ENCODE results near the gene RNFT2.

Gene RNFT2

GRCh38 chr12:116843085-116843484 is 105.0 kb downstream of the RNFT2 start:
- TF ChIP-seq CTCF (IDR thresholded peaks at IDR 0.05; ENCODE audit: insufficient read depth, low read depth, low read length, missing control alignments) = no peak

GRCh38 chr12:116849216-116849615 is 111.1 kb downstream of the RNFT2 start:
- no peak for DNase-seq (ENCODE audit: low read depth)
- H3K4me3 ChIP-seq (ENCODE audit: low read length) = no peak overlapping the region
- TF ChIP-seq CTCF (IDR thresholded peaks at IDR 0.05; ENCODE audit: insufficient read depth, low read depth, low read length, missing control alignments) = no peak

More at GRCh38 chr12:116843085-116843484, 105.0 kb downstream of the RNFT2 start:
- DNase-seq (ENCODE audit: low read depth) = no peak
- no peak overlapping the region for H3K4me3 ChIP-seq (ENCODE audit: low read length)

GRCh38 chr12:116852303-116852702 is 114.2 kb downstream of the RNFT2 start:
- DNase-seq (ENCODE audit: low read depth) = no peak
- TF ChIP-seq CTCF (IDR thresholded peaks at IDR 0.05; ENCODE audit: insufficient read depth, low read depth, low read length, missing control alignments) = no peak

GRCh38 chr12:116853507-116853906 is 115.4 kb downstream of the RNFT2 start:
- H3K4me3 ChIP-seq (ENCODE audit: low read length) = no peak overlapping the region
- DNase-seq (ENCODE audit: low read depth) = no peak
- no peak for TF ChIP-seq CTCF (IDR thresholded peaks at IDR 0.05; ENCODE audit: insufficient read depth, low read depth, low read length, missing control alignments)

More at GRCh38 chr12:116852303-116852702, 114.2 kb downstream of the RNFT2 start:
- H3K4me3 ChIP-seq (ENCODE audit: low read length) = no peak overlapping the region

GRCh38 chr12:116855744-116856470 is 117.8 kb downstream of the RNFT2 start:
- no peak for TF ChIP-seq CTCF (IDR thresholded peaks at IDR 0.05; ENCODE audit: insufficient read depth, low read depth, low read length, missing control alignments)
- no peak overlapping the region for H3K4me3 ChIP-seq (ENCODE audit: low read length)
- DNase-seq (ENCODE audit: low read depth) = no peak

- no peak for DNase-seq (ENCODE audit: low read depth)
- no peak for TF ChIP-seq CTCF (IDR thresholded peaks at IDR 0.05; ENCODE audit: insufficient read depth, low read depth, low read length, missing control alignments)
- H3K4me3 ChIP-seq (ENCODE audit: low read length) = no peak overlapping the region
Measured at GRCh38 chr12:116856729-116857128, 118.6 kb downstream of the RNFT2 start.

GRCh38 chr12:116859079-116859478 is 121.0 kb downstream of the RNFT2 start:
- TF ChIP-seq CTCF (IDR thresholded peaks at IDR 0.05; ENCODE audit: insufficient read depth, low read depth, low read length, missing control alignments) = no peak
- no peak for DNase-seq (ENCODE audit: low read depth)
- H3K4me3 ChIP-seq (ENCODE audit: low read length) = no peak overlapping the region
